Uterus (tissue), 4 donors: ENCODE measurements around the gene ZNF618. TPM values are rescaled to one million over a fixed set of nuclear protein-coding genes. Genes with fewer than 3 reads are reported as not detected.

Source experiments
- DNase-seq, 2 donors: peaks; one replicate each; pipeline ENCODE4 v3.0.0-alpha.2; 2019 to 2020
- H3K27ac ChIP-seq, 2 donors: fragments of 200-600 bp; sonication (generic); 1 replicate in 1 of 2; 2 replicates in 1 of 2; pipeline ENCODE4 v1.5.1; 2016 to 2018
- H3K27me3 ChIP-seq, 2 donors: fragments of 200-600 bp; sonication (generic); one replicate each; pipeline ENCODE4 v1.5.1; 2018 to 2019; ENCODE audit warnings: control low read depth in 1 of 2
- H3K36me3 ChIP-seq, 2 donors: fragments of 200-600 bp; sonication (generic); one replicate each; pipeline ENCODE4 v1.5.1; 2019; ENCODE audit warnings: control low read depth in 1 of 2
- H3K4me1 ChIP-seq, 2 donors: fragments of 200-600 bp; sonication (generic); one replicate each; pipeline ENCODE4 v1.5.1; 2018 to 2019; ENCODE audit warnings: control low read depth in 1 of 2
- H3K4me3 ChIP-seq, 2 donors: fragments of 200-600 bp; sonication (generic); 1 replicate in 1 of 2; 2 replicates in 1 of 2; pipeline ENCODE4 v1.5.1; 2018 to 2019; ENCODE audit warnings: mild to moderate bottlenecking in 1 of 2
- H3K9me3 ChIP-seq, 2 donors: fragments of 200-600 bp; sonication (generic); one replicate each; pipeline ENCODE4 v1.5.1; 2019; ENCODE audit warnings: control low read depth in 1 of 2
- CTCF ChIP-seq, 4 experiments: fragments of 200-600 bp in 2 of 4; fragments of 450-650 bp in 2 of 4; sonication (generic) in 2 of 4; IDR thresholded peaks; one replicate each; pipeline ENCODE4 v1.5.1; 2016 to 2019; ENCODE audit warnings: antibody characterized with exemption in 4 of 4, mild to moderate bottlenecking in 2 of 4, moderate library complexity in 1 of 4
- POLR2A ChIP-seq, 2 donors: fragments of 450-650 bp; IDR thresholded peaks; one replicate each; pipeline ENCODE4 v1.6.1; 2016; ENCODE audit warnings: antibody characterized with exemption in 2 of 2, mild to moderate bottlenecking in 1 of 2, moderate library complexity in 1 of 2
- intact Hi-C: fragments of 100-400 bp; cut with DNase I; formaldehyde crosslinking; loops from one replicate; pipeline ENCODE4 v1.15.1; 2023; ENCODE audit warnings: low total_unique reads
- total RNA-seq, 4 donors: library from RNA; depleted of rRNA in 3 of 4; stranded (reverse); fragments of >200 nt in 3 of 4; gene quantifications; one replicate each; pipeline versions ENCODE4 v1.1.0 to v1.2.4, GENCODE V29; 2014 to 2023
- donor health status: DM: yes; HTN: yes; CAD: no.

The ZNF618 gene
- total RNA-seq, 4 donors from 2014 or later: 3.8 to 24.2 (median 12.3) TPM

DNA sequence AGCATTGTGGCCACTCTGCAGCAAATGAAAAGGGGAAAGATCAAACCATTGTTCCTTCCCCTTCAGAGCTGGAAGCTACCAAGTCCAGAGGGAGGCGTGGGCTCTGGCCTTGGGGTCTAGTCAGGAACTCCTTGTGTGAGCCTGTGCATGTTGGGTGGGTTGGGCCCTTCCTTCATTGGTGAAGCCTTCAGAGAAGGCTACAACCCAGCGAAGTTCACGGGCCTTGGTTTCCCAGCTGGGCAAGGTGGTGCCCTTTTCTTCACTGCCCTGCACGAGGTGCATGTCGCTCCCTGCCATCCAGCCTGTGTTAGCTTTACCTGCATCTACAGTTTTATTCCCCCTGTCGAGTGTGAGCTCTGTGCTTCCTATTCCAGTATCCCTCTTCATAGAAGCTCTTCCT is 84.7 kb downstream of the ZNF618 start:
- DNase-seq: no peak
- intact Hi-C loops: no loop called here
- TF ChIP-seq CTCF (IDR thresholded peaks at IDR 0.05) (no peak), POLR2A (IDR thresholded peaks at IDR 0.05) (no peak)

DNA sequence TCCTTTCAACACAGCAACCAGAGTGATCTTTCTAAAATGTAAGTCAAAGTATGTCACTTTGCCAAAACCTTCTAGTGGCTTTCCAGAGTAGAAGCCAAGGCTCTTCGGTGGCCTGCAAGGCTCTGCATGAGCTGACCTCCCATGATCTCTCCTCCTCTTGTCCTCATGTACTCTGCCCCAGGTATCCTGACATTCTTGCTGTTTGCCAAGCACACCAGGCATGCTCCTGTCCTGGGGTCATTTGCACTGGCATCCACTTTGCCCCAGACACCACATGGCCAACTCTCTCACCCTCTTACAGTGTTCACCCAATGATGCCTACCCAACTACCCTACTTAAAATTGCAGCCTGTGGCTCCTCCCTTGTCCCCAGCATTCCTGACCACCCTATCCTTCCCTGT is 86.3 kb downstream of the ZNF618 start:
- Histone ChIP-seq H3K4me3 (no peak overlapping the region), H3K27me3 (no peaks in the 10 kb centered on the region), H3K4me1 (peaks cover 0 to 7% of the 10 kb centered on the region in 2 donors), H3K27ac (no peak overlapping the region), H3K9me3 (no peaks in the 10 kb centered on the region), H3K36me3 (no peaks in the 10 kb centered on the region)
- intact Hi-C loops: no loop called here
- DNase-seq: no peak
- TF ChIP-seq CTCF (IDR thresholded peaks at IDR 0.05) (no peak), POLR2A (IDR thresholded peaks at IDR 0.05) (no peak)

More for the DNA sequence above, 84.7 kb downstream of the ZNF618 start:
- no peaks in the 10 kb centered on the region for H3K27me3 ChIP-seq
- peaks cover 0 to 7% of the 10 kb centered on the region in 2 donors for H3K4me1 ChIP-seq
- H3K36me3 ChIP-seq: no peaks in the 10 kb centered on the region
- H3K4me3 ChIP-seq: no peak overlapping the region
- no peak overlapping the region for H3K27ac ChIP-seq
- no peaks in the 10 kb centered on the region for H3K9me3 ChIP-seq

- intact Hi-C loops: no loop called here
- H3K9me3 ChIP-seq: no peaks in the 10 kb centered on the region
- DNase-seq: no peak
- H3K27me3 ChIP-seq: no peaks in the 10 kb centered on the region
- no peak overlapping the region for H3K27ac ChIP-seq
- H3K36me3 ChIP-seq: no peaks in the 10 kb centered on the region
- peaks cover 0 to 7% of the 10 kb centered on the region in 2 donors for H3K4me1 ChIP-seq
- TF ChIP-seq POLR2A (IDR thresholded peaks at IDR 0.05) (no peak), CTCF (IDR thresholded peaks at IDR 0.05) (peak in 1 of 4 experiments; percentile 28)
- no peak overlapping the region for H3K4me3 ChIP-seq
Observed at GRCh38 chr9:113963017-113963620, 87.0 kb downstream of the ZNF618 start.

- H3K4me1 ChIP-seq: peaks cover 0 to 7% of the 10 kb centered on the region in 2 donors
- no peaks in the 10 kb centered on the region for H3K36me3 ChIP-seq
- TF ChIP-seq CTCF (IDR thresholded peaks at IDR 0.05) (no peak), POLR2A (IDR thresholded peaks at IDR 0.05) (no peak)
- H3K27ac ChIP-seq: no peak overlapping the region
- H3K9me3 ChIP-seq: no peaks in the 10 kb centered on the region
- H3K4me3 ChIP-seq: no peak overlapping the region
- DNase-seq: no peak
- intact Hi-C loops: no loop called here
- no peaks in the 10 kb centered on the region for H3K27me3 ChIP-seq
Observed at GRCh38 chr9:113963696-113964494, 87.8 kb downstream of the ZNF618 start.

DNA sequence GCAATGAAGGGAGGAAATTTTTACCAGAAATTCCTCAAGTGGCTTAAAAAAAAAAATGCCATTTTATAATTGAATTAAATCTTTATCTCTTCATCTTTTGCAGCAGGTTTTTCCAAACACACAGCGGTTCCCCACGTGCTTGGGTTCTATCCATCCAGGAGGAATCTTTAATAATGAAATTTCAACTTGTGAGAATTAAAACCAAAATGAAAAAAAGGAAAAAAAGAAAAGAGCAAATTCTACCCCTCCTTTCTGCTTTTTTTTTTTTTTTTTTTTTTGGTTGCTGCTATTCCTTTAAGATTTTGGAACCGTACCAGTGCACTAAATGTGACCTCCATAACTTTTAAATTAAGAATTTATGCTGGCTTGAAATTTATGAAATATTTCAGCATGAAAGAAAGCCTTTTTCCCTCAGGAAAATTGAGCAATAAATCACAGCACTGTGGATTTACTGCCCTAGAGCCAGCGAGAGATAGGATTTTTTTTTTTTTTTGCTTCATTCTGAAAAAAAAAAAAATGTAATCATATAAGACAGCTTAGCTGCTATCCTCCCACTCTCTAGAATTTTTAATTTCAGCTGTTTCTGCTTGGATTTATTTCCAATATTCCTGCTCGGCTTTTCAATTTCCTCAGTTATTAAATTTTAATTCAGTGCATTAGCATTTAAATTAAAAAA is 88.5 kb downstream of the ZNF618 start:
- Histone ChIP-seq H3K27ac (no peak overlapping the region), H3K36me3 (no peaks in the 10 kb centered on the region), H3K4me1 (peaks cover 0 to 7% of the 10 kb centered on the region in 2 donors), H3K9me3 (no peaks in the 10 kb centered on the region), H3K4me3 (no peak overlapping the region), H3K27me3 (no peaks in the 10 kb centered on the region)
- no peak for DNase-seq
- intact Hi-C loops: no loop called here
- TF ChIP-seq CTCF (IDR thresholded peaks at IDR 0.05) (no peak), POLR2A (IDR thresholded peaks at IDR 0.05) (no peak)
